Ovary (tissue), 3 donors: Measurements from ENCODE around the gene BLTP1.

Source experiments
- POLR2A ChIP-seq: fragments of 450-650 bp; IDR thresholded peaks from one replicate; pipeline ENCODE4 v1.6.1; 2017; ENCODE audit warnings: antibody characterized with exemption, mild to moderate bottlenecking, moderate library complexity
- TF ChIP-seq, protein P1 (sequence below), 3 donors: fragments of 450-650 bp in 2 of 3; fragments of 200-600 bp in 1 of 3; IDR thresholded peaks; one replicate each; pipeline versions ENCODE4 v1.5.1 to v1.8.0; 2016 to 2022; ENCODE audit warnings: antibody characterized with exemption in 3 of 3, mild to moderate bottlenecking in 1 of 3
- donor health status: DM: no; HTN: no; CAD: no.

DNA sequence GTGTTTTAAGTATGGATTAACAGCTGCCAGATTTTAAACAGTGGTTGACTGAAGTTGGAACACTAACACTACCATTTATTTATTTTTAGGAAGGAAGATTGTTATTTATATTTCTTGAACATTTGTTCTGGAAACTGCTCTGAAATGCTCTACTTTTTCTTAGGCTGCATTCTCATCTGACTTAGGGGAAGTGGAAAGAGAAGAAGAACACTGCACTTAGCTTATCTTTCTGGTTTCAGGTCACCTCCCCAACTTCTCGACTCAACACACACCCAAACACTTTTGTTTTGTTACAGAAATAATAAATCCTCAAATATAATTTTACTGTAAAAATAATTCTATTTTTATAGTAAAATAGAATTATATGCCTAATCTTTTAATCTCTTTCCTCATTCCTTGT is 18.6 kb downstream of the BLTP1 start:
- no peak for TF ChIP-seq POLR2A
- TF ChIP-seq, protein P1, sequence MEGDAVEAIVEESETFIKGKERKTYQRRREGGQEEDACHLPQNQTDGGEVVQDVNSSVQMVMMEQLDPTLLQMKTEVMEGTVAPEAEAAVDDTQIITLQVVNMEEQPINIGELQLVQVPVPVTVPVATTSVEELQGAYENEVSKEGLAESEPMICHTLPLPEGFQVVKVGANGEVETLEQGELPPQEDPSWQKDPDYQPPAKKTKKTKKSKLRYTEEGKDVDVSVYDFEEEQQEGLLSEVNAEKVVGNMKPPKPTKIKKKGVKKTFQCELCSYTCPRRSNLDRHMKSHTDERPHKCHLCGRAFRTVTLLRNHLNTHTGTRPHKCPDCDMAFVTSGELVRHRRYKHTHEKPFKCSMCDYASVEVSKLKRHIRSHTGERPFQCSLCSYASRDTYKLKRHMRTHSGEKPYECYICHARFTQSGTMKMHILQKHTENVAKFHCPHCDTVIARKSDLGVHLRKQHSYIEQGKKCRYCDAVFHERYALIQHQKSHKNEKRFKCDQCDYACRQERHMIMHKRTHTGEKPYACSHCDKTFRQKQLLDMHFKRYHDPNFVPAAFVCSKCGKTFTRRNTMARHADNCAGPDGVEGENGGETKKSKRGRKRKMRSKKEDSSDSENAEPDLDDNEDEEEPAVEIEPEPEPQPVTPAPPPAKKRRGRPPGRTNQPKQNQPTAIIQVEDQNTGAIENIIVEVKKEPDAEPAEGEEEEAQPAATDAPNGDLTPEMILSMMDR (IDR thresholded peaks at IDR 0.05) = no peak
